DMS53 (cell line): Measurements from ENCODE around the gene MRGPRF.
A peak's percentile ranks its signal among the peaks of the same experiment; 100 is the strongest.

Experiments used
- DNase-seq: peaks from one replicate; lab custom pipeline; 2025; lab: John Stamatoyannopoulos, UW

The MRGPRF gene

DNA sequence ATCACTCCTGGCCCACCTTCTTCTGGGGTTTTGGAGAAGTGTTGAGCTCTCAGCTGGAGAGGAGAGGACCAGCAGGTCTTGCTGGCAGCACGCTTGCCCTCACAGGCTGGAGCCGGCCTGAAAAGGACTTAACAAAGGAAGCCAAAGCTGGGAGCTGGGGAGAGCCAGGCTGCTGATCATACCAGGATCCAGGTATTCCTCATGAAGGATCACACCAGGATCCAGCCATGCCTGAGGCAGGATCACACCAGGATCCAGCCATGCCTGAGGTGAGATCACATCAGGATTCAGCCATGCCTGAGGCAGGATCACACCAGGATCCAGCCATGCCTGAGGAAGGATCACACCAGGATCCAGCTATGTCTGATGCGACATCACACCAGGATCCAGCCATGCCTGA lies 49.3 kb downstream of the MRGPRF start:
- peak; percentile 23 for DNase-seq

DNA sequence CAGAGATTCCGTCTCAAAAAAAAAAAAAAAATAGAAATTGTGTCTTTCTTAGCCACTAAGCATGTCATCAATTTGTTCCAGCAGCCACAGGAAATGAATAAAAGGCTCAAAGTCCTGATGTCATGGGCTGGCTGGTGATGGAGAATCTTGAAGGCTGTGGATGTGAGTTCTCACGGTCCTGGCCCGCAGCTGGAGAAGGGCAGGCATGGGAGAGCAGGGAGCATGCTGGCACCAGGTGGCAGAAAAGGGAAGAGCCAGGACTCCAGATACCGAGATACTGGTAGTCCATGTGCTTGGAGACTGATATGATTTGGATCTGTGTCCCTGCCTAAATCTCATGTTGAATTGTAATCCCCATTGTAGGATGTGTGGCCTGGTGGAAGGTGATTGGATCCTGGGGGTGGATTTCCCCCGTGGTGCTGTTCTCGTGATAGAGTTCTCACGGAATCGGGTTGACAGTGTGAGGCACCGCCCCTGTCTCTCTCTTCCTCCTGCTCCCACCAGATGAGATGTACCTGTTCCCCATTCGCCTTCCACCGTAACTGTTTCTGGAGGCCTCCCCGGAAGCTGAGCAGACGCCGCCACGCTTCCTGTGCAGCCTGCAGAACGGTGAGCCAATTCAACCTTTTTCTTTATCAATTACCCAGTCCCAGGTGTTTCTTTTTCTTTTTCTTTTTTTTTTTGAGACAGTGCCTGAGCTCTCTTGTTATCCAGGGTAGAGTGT lies 50.4 kb downstream of the MRGPRF start:
- DNase-seq, result peak; percentile 46

DNA sequence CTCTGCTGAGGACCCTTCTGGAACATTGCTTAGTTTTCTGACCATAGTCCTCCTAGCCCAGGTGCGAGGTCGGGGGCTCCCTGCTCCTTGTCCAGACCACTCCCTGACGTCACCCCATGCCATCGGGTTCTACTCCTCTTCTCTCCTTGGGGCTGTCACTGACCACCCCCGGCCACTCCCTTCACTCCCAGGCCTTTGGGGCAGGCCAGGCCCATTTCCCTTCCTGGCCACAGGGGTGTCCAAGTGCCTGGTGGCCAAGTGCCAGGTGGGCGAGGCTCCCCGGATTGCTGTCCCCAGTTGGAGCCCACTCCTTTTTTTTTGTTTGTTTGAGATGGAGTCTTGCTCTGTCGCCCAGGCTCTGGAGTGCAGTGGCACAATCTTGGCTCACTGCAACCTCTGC lies 51.8 kb downstream of the MRGPRF start:
- DNase-seq, result no peak

DNA sequence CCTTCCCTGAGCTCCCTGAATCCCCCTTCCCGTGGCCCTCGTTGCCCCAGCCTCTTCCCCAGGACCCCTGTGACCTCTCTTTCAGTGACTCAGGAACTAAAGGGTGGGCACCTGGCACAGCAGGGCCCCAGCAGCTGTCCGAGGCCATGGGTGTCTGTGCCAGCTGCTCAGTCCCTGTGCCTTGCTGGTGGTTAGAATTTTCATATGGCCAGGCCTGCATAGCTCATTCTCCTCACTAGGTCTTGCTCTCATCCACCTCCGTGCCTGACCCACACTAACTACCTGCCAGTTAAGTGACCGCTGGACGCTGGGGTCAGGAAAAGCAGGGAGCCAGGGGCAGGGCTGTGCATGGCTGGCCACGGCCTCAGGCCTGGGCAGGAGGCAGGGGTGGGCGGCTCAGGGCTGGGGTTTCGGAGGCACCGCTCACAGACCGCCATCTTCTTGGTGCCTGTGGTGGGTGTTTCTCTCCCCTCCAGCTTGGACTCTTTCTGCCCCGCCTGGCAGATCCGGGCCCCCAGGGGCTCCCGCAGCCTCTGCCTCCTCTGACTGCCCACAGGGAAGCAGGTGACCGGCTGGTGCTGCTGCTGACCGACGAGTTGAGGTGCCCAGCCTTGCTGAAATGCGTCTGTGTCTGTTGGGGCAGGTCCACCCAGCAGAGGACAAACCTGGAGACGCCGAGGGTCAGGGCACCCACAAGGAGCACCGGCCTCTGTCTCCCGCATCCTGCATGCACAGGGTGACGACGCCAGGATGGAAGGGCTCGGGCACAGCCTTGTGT lies 52.6 kb downstream of the MRGPRF start:
- no peak for DNase-seq

DNA sequence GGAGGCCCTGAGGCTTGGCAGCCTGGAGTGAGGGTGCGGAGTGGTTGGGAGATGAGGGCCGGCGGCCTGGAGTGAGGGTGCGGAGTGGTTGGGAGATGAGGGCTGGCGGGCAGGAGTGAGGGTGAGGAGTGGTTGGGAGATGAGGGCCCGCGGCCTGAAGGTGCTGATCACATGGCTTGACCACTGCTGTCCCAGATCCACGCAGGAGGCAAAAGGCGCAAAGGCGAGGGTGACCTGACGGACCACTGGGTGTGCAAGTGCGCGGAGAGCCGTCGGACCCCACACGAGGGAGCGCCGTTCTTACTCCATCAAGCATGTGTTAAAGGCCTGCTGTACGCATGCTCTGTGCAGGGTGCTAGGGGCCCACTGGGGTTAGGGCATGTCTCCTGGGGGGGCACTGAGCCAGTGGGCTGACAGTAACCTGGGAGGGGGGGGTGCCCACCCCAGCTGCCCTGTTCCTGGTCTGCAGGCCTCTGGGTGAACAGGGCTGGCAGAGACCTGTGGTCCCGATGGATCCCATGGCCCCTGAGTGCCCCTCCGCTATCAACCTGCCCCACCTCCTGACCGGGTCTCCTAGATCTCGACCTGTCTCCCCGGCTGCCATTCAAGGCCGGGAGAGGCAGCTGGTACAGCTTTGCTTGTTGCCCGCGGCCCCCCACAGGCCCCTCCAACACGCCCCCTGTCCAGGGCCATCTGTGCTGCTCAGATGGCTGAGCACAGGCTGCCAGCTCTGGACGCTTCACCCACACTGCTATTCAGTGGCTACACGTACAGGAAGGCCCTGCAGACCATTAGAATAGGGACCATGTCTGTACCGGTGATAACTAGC lies 53.4 kb downstream of the MRGPRF start:
- DNase-seq, result no peak

DNA sequence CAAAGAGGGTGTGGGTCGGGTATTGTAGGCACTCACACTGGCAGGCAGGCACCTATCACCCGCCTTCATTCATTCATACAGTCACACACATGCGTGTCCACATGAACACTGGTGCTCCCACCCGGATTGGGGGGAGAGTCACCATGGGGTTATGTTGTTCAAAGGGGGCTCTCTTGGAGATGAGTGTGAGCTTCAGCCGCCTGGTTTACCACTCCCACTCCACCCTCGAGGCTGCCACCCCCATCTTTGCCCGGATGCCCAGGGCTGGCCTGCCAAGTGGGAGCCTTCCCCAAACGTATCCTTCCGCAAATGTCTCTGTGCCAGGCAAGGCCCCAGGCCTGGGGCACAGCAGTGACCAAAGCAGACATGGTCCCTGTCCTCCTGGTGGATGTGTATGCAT lies 54.8 kb downstream of the MRGPRF start:
- DNase-seq, result no peak

DNA sequence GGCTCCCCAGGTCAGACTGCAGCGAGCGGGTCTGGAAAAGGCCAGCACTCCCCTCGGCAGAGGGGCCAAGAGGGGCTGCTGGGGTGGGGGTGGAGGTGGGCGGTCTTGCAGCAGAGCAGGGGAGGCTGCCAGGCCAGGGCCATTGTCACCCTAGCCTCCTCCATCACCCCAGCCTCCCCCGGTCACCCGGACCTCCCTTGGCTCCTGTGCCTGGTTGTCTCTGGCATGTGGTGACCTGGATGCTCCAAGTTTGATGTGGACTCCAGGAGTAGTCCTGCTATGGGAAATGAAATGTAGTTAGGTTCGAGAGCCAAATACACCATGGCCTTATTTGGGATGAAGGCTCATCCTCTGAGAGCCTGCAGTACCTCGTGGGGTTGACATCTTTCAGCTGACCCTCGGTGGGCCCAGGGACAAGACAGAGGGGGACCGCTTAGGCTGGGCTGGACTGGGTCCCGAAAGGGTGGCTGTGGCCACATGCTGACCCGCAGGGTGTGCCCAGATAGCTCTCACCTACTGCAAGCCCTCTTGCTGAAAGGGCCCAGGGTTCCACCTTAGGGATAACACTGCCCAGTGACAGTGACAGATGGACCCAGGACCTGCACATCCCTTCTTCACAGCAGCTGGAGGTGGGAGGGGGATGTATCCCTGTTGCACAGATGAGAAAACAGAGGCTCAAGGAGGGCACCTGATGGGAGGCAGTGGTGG lies 56.3 kb downstream of the MRGPRF start:
- no peak for DNase-seq

DNA sequence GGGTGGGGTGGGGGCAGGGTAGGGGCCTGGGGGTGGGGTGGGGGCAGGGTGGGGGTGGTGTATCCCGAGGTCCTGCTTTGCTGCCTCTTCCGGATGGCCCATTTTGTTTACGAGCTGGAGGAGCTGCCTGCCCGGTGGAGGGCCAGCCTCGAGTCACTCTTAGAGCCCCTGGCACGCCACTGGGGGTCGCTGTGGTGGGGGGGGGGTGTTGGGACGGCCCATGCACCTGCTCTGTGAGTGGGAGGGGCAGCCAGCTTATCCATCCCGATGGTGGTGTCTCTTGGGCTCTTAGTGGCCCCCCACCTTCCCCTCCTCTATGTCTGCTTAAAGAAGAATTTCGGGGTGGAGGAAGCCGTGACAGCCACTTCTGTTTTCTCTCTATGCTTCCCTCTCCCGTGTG lies 56.9 kb downstream of the MRGPRF start:
- DNase-seq, result peak; percentile 54

DNA sequence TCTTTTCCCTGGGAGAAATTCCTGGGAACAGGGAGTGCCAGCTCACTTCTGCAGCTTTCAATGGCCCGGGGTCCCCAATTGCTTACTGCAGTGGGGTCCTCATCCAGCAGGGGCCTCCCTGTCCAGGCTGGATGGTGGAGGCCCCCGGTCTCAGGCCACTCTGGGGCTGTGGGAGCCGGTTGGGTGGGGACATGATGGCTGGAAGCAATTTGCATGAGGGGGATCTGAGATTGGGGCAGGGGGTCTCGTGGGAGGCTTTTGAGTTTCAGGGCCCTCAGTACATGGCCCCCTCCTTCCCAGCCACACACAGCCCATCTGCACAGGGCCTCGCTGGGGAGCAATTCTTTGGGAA lies 57.5 kb downstream of the MRGPRF start:
- DNase-seq, result no peak

DNA sequence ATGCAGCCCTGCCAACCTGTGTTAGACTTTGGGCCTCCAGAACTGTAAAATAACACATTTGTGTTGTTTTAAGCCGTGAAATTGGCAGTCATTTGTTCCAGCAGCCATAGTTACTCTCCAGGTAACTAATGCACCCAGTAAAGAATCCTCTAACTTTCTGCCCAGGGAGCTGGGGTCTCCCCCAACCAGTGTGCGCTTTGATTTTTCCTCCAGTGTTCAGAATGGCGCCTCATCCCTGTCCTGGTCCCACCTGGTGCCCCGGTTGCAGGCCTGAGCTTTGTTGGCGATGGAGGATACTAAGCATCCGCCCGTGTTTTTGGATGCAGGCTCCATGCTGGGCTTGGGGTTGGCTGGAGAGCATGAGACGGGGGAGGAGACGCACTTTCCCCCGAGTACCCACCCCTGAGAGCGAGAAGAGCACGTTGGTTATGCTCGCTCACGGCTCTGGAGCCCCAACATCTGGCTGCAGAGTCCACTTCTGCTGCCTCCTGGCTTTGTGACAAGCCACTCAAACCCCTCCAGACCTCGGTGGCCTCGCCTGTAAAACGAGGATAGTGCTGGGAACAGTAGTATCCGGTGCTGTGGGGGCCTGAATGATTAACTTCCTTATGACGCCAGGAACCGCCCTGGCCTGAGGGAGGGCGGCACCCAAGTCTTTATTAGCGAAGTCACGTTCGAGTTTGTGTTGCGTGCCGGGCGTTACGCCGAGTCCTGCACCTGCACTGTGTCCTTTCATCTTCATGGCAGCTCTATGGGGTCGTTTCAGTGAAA lies 58.0 kb downstream of the MRGPRF start:
- peak; percentile 82 for DNase-seq
